Measurements from ENCODE around the gene TTLL8.

DNA sequence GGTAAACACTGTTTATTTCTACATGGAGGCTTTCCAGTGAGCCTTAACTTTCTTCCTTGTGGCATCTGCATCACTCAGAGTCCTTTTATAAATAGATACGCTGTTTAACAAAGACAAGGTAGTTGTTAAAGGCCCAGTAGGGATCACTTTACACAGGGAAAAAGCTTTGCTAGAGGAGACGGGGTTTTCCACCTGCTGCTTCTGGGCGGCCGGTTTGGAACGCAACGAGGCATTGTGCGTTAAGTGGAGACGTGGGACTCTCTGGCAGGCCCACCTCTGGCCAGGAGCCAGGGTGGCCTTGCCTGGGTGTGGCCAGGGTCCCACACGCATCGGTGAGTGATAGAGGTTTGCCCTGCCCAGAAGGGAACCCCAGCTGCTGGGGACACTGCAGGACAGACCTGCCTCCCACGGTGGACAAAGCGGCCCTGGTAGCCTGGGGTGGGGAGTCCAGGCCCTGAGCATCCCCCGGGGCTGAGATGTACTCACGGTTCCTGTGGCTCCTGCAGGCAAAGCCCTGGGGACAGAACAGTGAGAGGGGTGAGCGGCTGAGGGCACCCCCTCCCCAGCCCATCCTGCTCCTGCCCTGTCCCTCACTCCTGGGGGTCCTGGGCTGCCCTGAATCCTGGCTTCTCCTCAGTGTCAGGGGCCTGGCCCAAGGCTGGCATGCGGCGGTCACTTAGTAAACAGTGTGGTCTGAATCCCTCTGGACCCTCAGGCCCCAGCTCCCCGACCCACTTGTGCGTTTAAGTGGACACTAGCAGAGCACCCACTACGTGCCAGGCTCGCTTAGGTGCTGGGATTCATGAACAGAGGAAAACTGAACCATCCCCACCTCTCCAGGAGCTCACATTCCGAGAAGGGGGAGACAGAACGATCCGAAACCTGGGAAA, 49.7 kb downstream of the TTLL8 start:
- TF ChIP-seq POLR2A (IDR thresholded peaks at IDR 0.05) = no peak
- TF ChIP-seq, protein P1, sequence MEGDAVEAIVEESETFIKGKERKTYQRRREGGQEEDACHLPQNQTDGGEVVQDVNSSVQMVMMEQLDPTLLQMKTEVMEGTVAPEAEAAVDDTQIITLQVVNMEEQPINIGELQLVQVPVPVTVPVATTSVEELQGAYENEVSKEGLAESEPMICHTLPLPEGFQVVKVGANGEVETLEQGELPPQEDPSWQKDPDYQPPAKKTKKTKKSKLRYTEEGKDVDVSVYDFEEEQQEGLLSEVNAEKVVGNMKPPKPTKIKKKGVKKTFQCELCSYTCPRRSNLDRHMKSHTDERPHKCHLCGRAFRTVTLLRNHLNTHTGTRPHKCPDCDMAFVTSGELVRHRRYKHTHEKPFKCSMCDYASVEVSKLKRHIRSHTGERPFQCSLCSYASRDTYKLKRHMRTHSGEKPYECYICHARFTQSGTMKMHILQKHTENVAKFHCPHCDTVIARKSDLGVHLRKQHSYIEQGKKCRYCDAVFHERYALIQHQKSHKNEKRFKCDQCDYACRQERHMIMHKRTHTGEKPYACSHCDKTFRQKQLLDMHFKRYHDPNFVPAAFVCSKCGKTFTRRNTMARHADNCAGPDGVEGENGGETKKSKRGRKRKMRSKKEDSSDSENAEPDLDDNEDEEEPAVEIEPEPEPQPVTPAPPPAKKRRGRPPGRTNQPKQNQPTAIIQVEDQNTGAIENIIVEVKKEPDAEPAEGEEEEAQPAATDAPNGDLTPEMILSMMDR (IDR thresholded peaks at IDR 0.05) = no peak
- no peak for TF ChIP-seq POLR2AphosphoS5 (IDR thresholded peaks at IDR 0.05)
- TF ChIP-seq EP300 (IDR thresholded peaks at IDR 0.05; ENCODE audit: low read depth) = no peak
